HepG2 (cell line): ENCODE results near the gene ZNF821. TPM values are rescaled to one million over a fixed set of nuclear protein-coding genes. Genes with fewer than 3 reads are reported as not detected.

ENCODE experiments used
- CEBPZ ChIP-seq: IDR thresholded peaks from 2 replicates; pipeline ENCODE4 v1.6.1; 2012; ENCODE audit warnings: low read length, improper control_type of control experiment
- DDIT3 ChIP-seq: sonication (generic); formaldehyde crosslinking; IDR thresholded peaks from 2 replicates; pipeline ENCODE4 v1.4.0; 2020; ENCODE audit warnings: mild to moderate bottlenecking, missing genetic modification reagents
- ELF1 ChIP-seq: sonication (generic); formaldehyde crosslinking; IDR thresholded peaks from 2 replicates; pipeline ENCODE4 v1.4.0; 2020; ENCODE audit warnings: missing genetic modification reagents
- GATA4 ChIP-seq: sonication (generic); IDR thresholded peaks from 2 replicates; pipeline ENCODE4 v1.6.1; 2016; ENCODE audit warnings: antibody characterized with exemption, low read depth, borderline replicate concordance
- HMGA1 ChIP-seq: sonication (generic); formaldehyde crosslinking; conservative IDR thresholded peaks from 2 replicates; pipeline ENCODE4 v1.4.0; 2020; ENCODE audit warnings: missing genetic modification reagents
- JUNB ChIP-seq: sonication (generic); formaldehyde crosslinking; IDR thresholded peaks from 2 replicates; pipeline ENCODE4 v1.8.0; 2022; ENCODE audit warnings: missing genetic modification reagents, mild to moderate bottlenecking, borderline replicate concordance
- PHF8 ChIP-seq: sonication (generic); formaldehyde crosslinking; IDR thresholded peaks from 2 replicates; pipeline ENCODE4 v1.5.0; 2020; ENCODE audit warnings: missing genetic modification reagents
- TBX2 ChIP-seq: sonication (generic); formaldehyde crosslinking; IDR thresholded peaks from 2 replicates; pipeline ENCODE4 v1.5.0; 2020; ENCODE audit warnings: missing genetic modification reagents, mild to moderate bottlenecking, borderline replicate concordance
- ZFP82 ChIP-seq: sonication (generic); formaldehyde crosslinking; IDR thresholded peaks from 2 replicates; pipeline ENCODE4 v1.5.1; 2020; ENCODE audit warnings: mild to moderate bottlenecking, missing genetic modification reagents, borderline replicate concordance
- ZFYVE20 ChIP-seq: sonication (generic); formaldehyde crosslinking; IDR thresholded peaks from 2 replicates; pipeline ENCODE4 v1.8.0; 2023; ENCODE audit warnings: low read depth, mild to moderate bottlenecking, moderate library complexity, missing genetic modification reagents, borderline replicate concordance
- ZNF264 ChIP-seq: sonication (generic); formaldehyde crosslinking; IDR thresholded peaks from 2 replicates; pipeline ENCODE4 v1.4.0; 2020; ENCODE audit warnings: missing genetic modification reagents
- ZNF431 ChIP-seq: sonication (generic); formaldehyde crosslinking; IDR thresholded peaks from 2 replicates; pipeline ENCODE4 v1.9.0; 2022; ENCODE audit warnings: missing genetic modification reagents, low read depth, mild to moderate bottlenecking, borderline replicate concordance
- ZNF567 ChIP-seq: sonication (generic); formaldehyde crosslinking; IDR thresholded peaks from 2 replicates; pipeline ENCODE4 v1.8.1; 2023; ENCODE audit warnings: mild to moderate bottlenecking, missing genetic modification reagents, borderline replicate concordance
- ZNF577 ChIP-seq: sonication (generic); formaldehyde crosslinking; IDR thresholded peaks from 2 replicates; pipeline ENCODE4 v1.4.0; 2020; ENCODE audit warnings: mild to moderate bottlenecking, low read depth, missing genetic modification reagents, borderline replicate concordance
- ZNF7 ChIP-seq: IDR thresholded peaks from 2 replicates; pipeline ENCODE4 v1.6.1; 2016; ENCODE audit warnings: missing biosample characterization, missing genetic modification reagents
- ZNF713 ChIP-seq: sonication (generic); formaldehyde crosslinking; IDR thresholded peaks from 2 replicates; pipeline ENCODE4 v1.4.0; 2020; ENCODE audit warnings: mild to moderate bottlenecking, missing genetic modification reagents
- polyA plus RNA-seq, 8 experiments: library from polyadenylated mRNA; depleted of rRNA in 3 of 8; stranded (reverse) in 7 of 8; unstranded in 1 of 8; fragments of >200 nt; fragmentation: Illumina TruSeq in 4 of 8; extraction: Trizol in 4 of 8; gene quantifications; 2 replicates each; pipeline versions ENCODE4 v1.2.1 to v1.2.3, GENCODE V29; 2011 to 2016; ENCODE audit warnings: low read depth in 4 of 8, missing spikeins in 1 of 8, mixed read lengths in 1 of 8; ENCODE audit not compliant: insufficient read depth in 1 of 8
- total RNA-seq, 5 experiments: library from RNA; depleted of rRNA; stranded (reverse); fragments of >200 nt; fragmentation: Illumina TruSeq; extraction: Trizol; gene quantifications; 2 replicates each; pipeline ENCODE4 v1.2.3, GENCODE V29; 2016; ENCODE audit warnings: low read depth in 1 of 5
- TF ChIP-seq, protein P1 (sequence below): sonication (generic); formaldehyde crosslinking; IDR thresholded peaks from 2 replicates; pipeline ENCODE4 v1.4.0; 2020; ENCODE audit warnings: missing genetic modification reagents, borderline replicate concordance
- TF ChIP-seq, protein P2 (sequence below): sonication (generic); formaldehyde crosslinking; IDR thresholded peaks from 2 replicates; pipeline ENCODE4 v1.5.1; 2020; ENCODE audit warnings: missing genetic modification reagents, mild to moderate bottlenecking, borderline replicate concordance
- TF ChIP-seq, protein P3 (sequence below): sonication (generic); formaldehyde crosslinking; IDR thresholded peaks from 2 replicates; pipeline ENCODE4 v1.4.0; 2020; ENCODE audit warnings: missing genetic modification reagents

Gene ZNF821
- total and polyA plus RNA-seq, 2 of the 13 experiments (the other 11 are each of a cell fraction or from before 2014, with no cell fraction given), result 7.0 to 9.1 TPM

DNA sequence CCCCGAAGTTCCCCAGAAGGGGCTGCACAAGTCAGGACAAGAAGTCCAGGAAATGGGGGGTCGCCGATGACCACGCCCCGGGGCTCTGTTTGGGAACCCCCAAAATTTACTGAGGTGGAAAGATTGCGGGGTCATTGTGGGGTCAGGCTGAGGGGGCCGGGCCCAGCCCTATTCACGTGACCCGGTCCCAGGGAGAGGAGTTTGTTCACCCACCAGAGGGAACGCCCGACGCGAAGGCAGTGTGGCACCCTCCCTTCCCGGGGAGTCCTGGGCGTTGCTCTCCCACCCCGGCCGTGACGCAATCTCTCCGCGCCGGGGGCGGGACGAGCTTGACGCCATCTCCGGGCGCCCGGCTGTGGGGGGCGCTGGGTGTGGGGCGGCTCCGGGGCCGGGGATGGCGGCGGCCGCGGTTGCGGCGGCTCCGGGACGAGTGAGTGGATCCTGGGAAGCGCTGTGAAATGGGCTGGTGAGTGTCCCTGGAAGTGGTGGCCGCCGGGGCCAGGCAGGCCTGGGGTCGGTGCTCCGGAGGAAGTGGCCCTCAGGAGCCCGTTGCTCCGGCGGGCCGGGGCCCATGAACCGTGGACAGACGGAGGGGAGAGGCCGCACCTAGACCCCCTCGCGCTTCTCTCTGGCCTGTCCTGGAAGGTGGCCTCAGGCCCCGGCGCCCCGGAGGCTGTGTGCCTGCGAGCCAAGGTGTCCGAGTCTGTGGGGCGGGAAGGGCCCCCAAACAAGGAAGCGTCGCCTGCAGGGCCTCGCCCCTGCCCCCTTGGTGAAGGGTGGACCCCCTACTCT is 38.1 kb downstream of the ZNF821 start, which contains the start of gene ATXN1L (continued):
- TF ChIP-seq CEBPZ (no peak), JUNB (CRISPR knock-in tag) (no peak), ZNF431 (0 out of 2 replicates have a peak, but pooled peaks have one; percentile 28), ZFP82 (CRISPR knock-in tag) (peak; percentile 88), ZFYVE20 (no peak), TBX2 (peak; percentile 44), ZNF7 (CRISPR knock-in tag) (peak; percentile 21; the same call in 1 of the 2 replicates), DDIT3 (CRISPR knock-in tag) (no peak), ZNF713 (CRISPR knock-in tag) (no peak), ZNF567 (CRISPR knock-in tag) (no peak), PHF8 (CRISPR knock-in tag) (peak; percentile 98), ZNF264 (CRISPR knock-in tag) (peak; percentile 30; the same call in 1 of the 2 replicates), ELF1 (CRISPR knock-in tag) (peak; percentile 75), ZNF577 (CRISPR knock-in tag) (no peak), GATA4 (peak; percentile 86), HMGA1 (CRISPR knock-in tag) (no peak)
- TF ChIP-seq, protein P1, sequence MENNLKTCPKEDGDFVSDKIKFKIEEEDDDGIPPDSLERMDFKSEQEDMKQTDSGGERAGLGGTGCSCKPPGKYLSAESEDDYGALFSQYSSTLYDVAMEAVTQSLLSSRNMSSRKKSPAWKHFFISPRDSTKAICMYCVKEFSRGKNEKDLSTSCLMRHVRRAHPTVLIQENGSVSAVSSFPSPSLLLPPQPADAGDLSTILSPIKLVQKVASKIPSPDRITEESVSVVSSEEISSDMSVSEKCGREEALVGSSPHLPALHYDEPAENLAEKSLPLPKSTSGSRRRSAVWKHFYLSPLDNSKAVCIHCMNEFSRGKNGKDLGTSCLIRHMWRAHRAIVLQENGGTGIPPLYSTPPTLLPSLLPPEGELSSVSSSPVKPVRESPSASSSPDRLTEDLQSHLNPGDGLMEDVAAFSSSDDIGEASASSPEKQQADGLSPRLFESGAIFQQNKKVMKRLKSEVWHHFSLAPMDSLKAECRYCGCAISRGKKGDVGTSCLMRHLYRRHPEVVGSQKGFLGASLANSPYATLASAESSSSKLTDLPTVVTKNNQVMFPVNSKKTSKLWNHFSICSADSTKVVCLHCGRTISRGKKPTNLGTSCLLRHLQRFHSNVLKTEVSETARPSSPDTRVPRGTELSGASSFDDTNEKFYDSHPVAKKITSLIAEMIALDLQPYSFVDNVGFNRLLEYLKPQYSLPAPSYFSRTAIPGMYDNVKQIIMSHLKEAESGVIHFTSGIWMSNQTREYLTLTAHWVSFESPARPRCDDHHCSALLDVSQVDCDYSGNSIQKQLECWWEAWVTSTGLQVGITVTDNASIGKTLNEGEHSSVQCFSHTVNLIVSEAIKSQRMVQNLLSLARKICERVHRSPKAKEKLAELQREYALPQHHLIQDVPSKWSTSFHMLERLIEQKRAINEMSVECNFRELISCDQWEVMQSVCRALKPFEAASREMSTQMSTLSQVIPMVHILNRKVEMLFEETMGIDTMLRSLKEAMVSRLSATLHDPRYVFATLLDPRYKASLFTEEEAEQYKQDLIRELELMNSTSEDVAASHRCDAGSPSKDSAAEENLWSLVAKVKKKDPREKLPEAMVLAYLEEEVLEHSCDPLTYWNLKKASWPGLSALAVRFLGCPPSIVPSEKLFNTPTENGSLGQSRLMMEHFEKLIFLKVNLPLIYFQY, result no peak
- TF ChIP-seq, protein P2, sequence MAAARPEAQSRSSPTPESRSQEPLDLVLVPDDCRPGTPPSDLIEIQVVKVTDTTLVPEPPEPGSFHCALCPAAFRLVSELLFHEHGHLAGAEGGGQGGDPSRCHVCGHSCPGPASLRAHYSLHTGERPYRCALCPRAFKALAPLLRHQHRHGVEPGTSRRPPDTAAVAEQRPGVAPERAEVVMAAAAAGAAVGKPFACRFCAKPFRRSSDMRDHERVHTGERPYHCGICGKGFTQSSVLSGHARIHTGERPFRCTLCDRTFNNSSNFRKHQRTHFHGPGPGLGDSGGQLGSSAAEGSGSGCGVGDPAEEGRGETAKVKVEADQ (CRISPR knock-in tag), result peak; percentile 71; the same call in 1 of the 2 replicates
- TF ChIP-seq, protein P3, sequence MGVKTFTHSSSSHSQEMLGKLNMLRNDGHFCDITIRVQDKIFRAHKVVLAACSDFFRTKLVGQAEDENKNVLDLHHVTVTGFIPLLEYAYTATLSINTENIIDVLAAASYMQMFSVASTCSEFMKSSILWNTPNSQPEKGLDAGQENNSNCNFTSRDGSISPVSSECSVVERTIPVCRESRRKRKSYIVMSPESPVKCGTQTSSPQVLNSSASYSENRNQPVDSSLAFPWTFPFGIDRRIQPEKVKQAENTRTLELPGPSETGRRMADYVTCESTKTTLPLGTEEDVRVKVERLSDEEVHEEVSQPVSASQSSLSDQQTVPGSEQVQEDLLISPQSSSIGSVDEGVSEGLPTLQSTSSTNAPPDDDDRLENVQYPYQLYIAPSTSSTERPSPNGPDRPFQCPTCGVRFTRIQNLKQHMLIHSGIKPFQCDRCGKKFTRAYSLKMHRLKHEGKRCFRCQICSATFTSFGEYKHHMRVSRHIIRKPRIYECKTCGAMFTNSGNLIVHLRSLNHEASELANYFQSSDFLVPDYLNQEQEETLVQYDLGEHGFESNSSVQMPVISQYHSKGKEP, result peak; percentile 89
